Activated naive CD4-positive, alpha-beta T cell treated with anti-CD3 and anti-CD28 coated beads for 36 hours (primary cell): ENCODE measurements around the gene CKAP5. TPM values are rescaled to one million over a fixed set of nuclear protein-coding genes. Genes with fewer than 3 reads are reported as not detected.
"Not testable (repeated sequence)": the region's sequence is repeated elsewhere in the genome, so short reads cannot be mapped to it uniquely, and the experiment has no call there.

Experiments used
- CTCF ChIA-PET: fragments of 350-600 bp; sonication (Branson Sonifier 250); formaldehyde crosslinking; loops from one replicate; lab custom pipeline; 2021; ENCODE audit warnings: antibody characterized with exemption; lab: Charles Lee
- DNase-seq: peaks from one replicate; pipeline ENCODE4 v3.0.0-alpha.2; 2020
- H3K27ac Mint-ChIP-seq: one replicate; pipeline ENCODE4 v1.8.0; 2021; ENCODE audit warnings: mild to moderate bottlenecking, mixed read lengths
- H3K27me3 Mint-ChIP-seq: one replicate; pipeline ENCODE4 v1.8.0; 2021; ENCODE audit warnings: low read depth, mixed read lengths
- H3K36me3 Mint-ChIP-seq: one replicate; pipeline ENCODE4 v1.8.0; 2021; ENCODE audit warnings: low read depth, mixed read lengths
- H3K4me1 Mint-ChIP-seq: one replicate; pipeline ENCODE4 v1.8.0; 2021; ENCODE audit warnings: low read depth, mixed read lengths
- H3K4me3 Mint-ChIP-seq: one replicate; pipeline ENCODE4 v1.8.0; 2021; ENCODE audit warnings: mild to moderate bottlenecking, moderate library complexity, mixed read lengths
- H3K9me3 Mint-ChIP-seq: one replicate; pipeline ENCODE4 v1.8.0; 2021; ENCODE audit warnings: mixed read lengths
- intact Hi-C: fragments of 100-400 bp; cut with micrococcal nuclease; formaldehyde crosslinking; loops from one replicate; pipeline ENCODE4 v1.15.1; 2023
- total RNA-seq, 2 experiments: library from RNA; stranded (reverse); gene quantifications; one replicate each; pipeline ENCODE4 v1.2.3, GENCODE V29; 2021

CKAP5 gene
- total RNA-seq, 2 experiments from 2014 or later = 205 to 216 TPM

GRCh38 chr11:46826310-46827044 is 19.6 kb downstream of the CKAP5 start:
- no peaks in the 10 kb centered on the region for H3K9me3 Mint-ChIP-seq
- H3K27ac Mint-ChIP-seq = no peak overlapping the region
- intact Hi-C loops = loop anchor here (2.0 kb wide), 2 partner anchors 18 to 20 kb away; partner anchors contain the start of gene CKAP5
- peaks cover 24% of the 10 kb centered on the region for H3K4me1 Mint-ChIP-seq
- CTCF ChIA-PET = interaction anchor here (0.5 to 1.2 kb wide), 3 partner anchors 14 to 1027 kb away, joined by 3 to 5 read pairs (median 4); no protein-coding TSS in a partner anchor
- peaks cover 3% of the 10 kb centered on the region for H3K36me3 Mint-ChIP-seq
- peak overlapping the region; percentile 60 for H3K4me3 Mint-ChIP-seq
- no peaks in the 10 kb centered on the region for H3K27me3 Mint-ChIP-seq
- peak; percentile 66 for DNase-seq

GRCh38 chr11:46808799-46809431 is 37.2 kb downstream of the CKAP5 start:
- Mint-ChIP-seq H3K4me3 (no peak overlapping the region), H3K36me3 (peaks cover 39% of the 10 kb centered on the region), H3K27ac (no peak overlapping the region), H3K4me1 (peaks cover 4% of the 10 kb centered on the region), H3K27me3 (no peaks in the 10 kb centered on the region), H3K9me3 (no peaks in the 10 kb centered on the region)
- DNase-seq = no peak
- CTCF ChIA-PET = no interaction called here
- intact Hi-C loops = loop anchor here (2.0 kb wide), 1 partner anchor 18 kb away; no protein-coding TSS in a partner anchor

GRCh38 chr11:46801694-46802470 is 44.2 kb downstream of the CKAP5 start:
- intact Hi-C loops = no loop called here
- DNase-seq = no peak
- peaks cover 38% of the 10 kb centered on the region for H3K36me3 Mint-ChIP-seq
- CTCF ChIA-PET = no interaction called here
- no peaks in the 10 kb centered on the region for H3K4me1 Mint-ChIP-seq
- H3K4me3 Mint-ChIP-seq = no peak overlapping the region
- no peaks in the 10 kb centered on the region for H3K9me3 Mint-ChIP-seq
- H3K27ac Mint-ChIP-seq = no peak overlapping the region
- no peaks in the 10 kb centered on the region for H3K27me3 Mint-ChIP-seq

GRCh38 chr11:46800177-46800576 is 45.9 kb downstream of the CKAP5 start:
- Mint-ChIP-seq H3K9me3 (no peaks in the 10 kb centered on the region), H3K4me1 (no peaks in the 10 kb centered on the region), H3K4me3 (no peak overlapping the region), H3K27ac (no peak overlapping the region), H3K27me3 (no peaks in the 10 kb centered on the region), H3K36me3 (peaks cover 38% of the 10 kb centered on the region)
- CTCF ChIA-PET = no interaction called here
- intact Hi-C loops = no loop called here
- no peak for DNase-seq

- DNase-seq, H3K27ac Mint-ChIP-seq, CTCF ChIA-PET, H3K4me3 Mint-ChIP-seq, H3K9me3 Mint-ChIP-seq, H3K4me1 Mint-ChIP-seq, intact Hi-C loops, H3K27me3 Mint-ChIP-seq: not testable (repeated sequence)
- peaks cover 41% of the 10 kb centered on the region for H3K36me3 Mint-ChIP-seq
Measured at GRCh38 chr11:46799725-46800124, 46.4 kb downstream of the CKAP5 start.

GRCh38 chr11:46778416-46778815 is 67.7 kb downstream of the CKAP5 start:
- Mint-ChIP-seq H3K27me3 (no peaks in the 10 kb centered on the region), H3K4me1 (no peaks in the 10 kb centered on the region), H3K9me3 (no peaks in the 10 kb centered on the region), H3K27ac (no peak overlapping the region), H3K4me3 (no peak overlapping the region), H3K36me3 (peaks cover 54% of the 10 kb centered on the region)
- intact Hi-C loops = no loop called here
- DNase-seq = no peak
- CTCF ChIA-PET = no interaction called here

GRCh38 chr11:46776878-46777277 is 69.2 kb downstream of the CKAP5 start:
- Mint-ChIP-seq H3K9me3 (no peaks in the 10 kb centered on the region), H3K4me3 (no peak overlapping the region), H3K27me3 (no peaks in the 10 kb centered on the region), H3K36me3 (peaks cover 54% of the 10 kb centered on the region), H3K4me1 (no peaks in the 10 kb centered on the region), H3K27ac (no peak overlapping the region)
- no peak for DNase-seq
- CTCF ChIA-PET = no interaction called here
- intact Hi-C loops = no loop called here

GRCh38 chr11:46769636-46770221 is 76.4 kb downstream of the CKAP5 start:
- no peak for DNase-seq
- Mint-ChIP-seq H3K4me1 (no peaks in the 10 kb centered on the region), H3K9me3 (no peaks in the 10 kb centered on the region), H3K27me3 (no peaks in the 10 kb centered on the region), H3K36me3 (peaks cover 35% of the 10 kb centered on the region), H3K4me3 (no peak overlapping the region), H3K27ac (no peak overlapping the region)
- CTCF ChIA-PET = no interaction called here
- intact Hi-C loops = no loop called here

- H3K27me3 Mint-ChIP-seq = no peaks in the 10 kb centered on the region
- H3K4me1 Mint-ChIP-seq = no peaks in the 10 kb centered on the region
- H3K4me3 Mint-ChIP-seq = no peak overlapping the region
- peaks cover 32% of the 10 kb centered on the region for H3K36me3 Mint-ChIP-seq
- H3K27ac Mint-ChIP-seq = no peak overlapping the region
- H3K9me3 Mint-ChIP-seq = no peaks in the 10 kb centered on the region
- intact Hi-C loops = no loop called here
- DNase-seq = no peak
- CTCF ChIA-PET = no interaction called here
Measured at GRCh38 chr11:46766656-46767055, 79.4 kb downstream of the CKAP5 start.

- no peaks in the 10 kb centered on the region for H3K27me3 Mint-ChIP-seq
- intact Hi-C loops = no loop called here
- no peak for DNase-seq
- CTCF ChIA-PET = no interaction called here
- no peaks in the 10 kb centered on the region for H3K9me3 Mint-ChIP-seq
- no peak overlapping the region for H3K27ac Mint-ChIP-seq
- no peak overlapping the region for H3K4me3 Mint-ChIP-seq
- no peaks in the 10 kb centered on the region for H3K4me1 Mint-ChIP-seq
- H3K36me3 Mint-ChIP-seq = peaks cover 47% of the 10 kb centered on the region
Measured at GRCh38 chr11:46762248-46762647, 83.8 kb downstream of the CKAP5 start.

- Mint-ChIP-seq H3K4me3 (no peak overlapping the region), H3K4me1 (no peaks in the 10 kb centered on the region), H3K36me3 (peaks cover 49% of the 10 kb centered on the region), H3K27ac (no peak overlapping the region), H3K9me3 (no peaks in the 10 kb centered on the region), H3K27me3 (no peaks in the 10 kb centered on the region)
- no peak for DNase-seq
- intact Hi-C loops = no loop called here
- CTCF ChIA-PET = no interaction called here
Measured at GRCh38 chr11:46761807-46762206, 84.3 kb downstream of the CKAP5 start.

- no peaks in the 10 kb centered on the region for H3K4me1 Mint-ChIP-seq
- H3K4me3 Mint-ChIP-seq = no peak overlapping the region
- intact Hi-C loops = no loop called here
- no peak overlapping the region for H3K27ac Mint-ChIP-seq
- DNase-seq = no peak
- H3K36me3 Mint-ChIP-seq = peaks cover 55% of the 10 kb centered on the region
- H3K27me3 Mint-ChIP-seq = no peaks in the 10 kb centered on the region
- H3K9me3 Mint-ChIP-seq = no peaks in the 10 kb centered on the region
- CTCF ChIA-PET = no interaction called here
Measured at GRCh38 chr11:46760429-46761128, 85.5 kb downstream of the CKAP5 start.
